ENCODE measurements around the gene CHCHD6. TPM values are rescaled to one million over a fixed set of nuclear protein-coding genes. Genes with fewer than 3 reads are reported as not detected.

Gene CHCHD6
- total RNA-seq, 4 donors from 2014 or later = 6.4 to 14.2 (median 10.3) TPM; not detected in 1

GRCh38 chr3:126732281-126733060, 28.4 kb downstream of the CHCHD6 start:
- no peak overlapping the region for H3K27ac ChIP-seq
- H3K9me3 ChIP-seq = no peaks in the 10 kb centered on the region
- H3K27me3 ChIP-seq = no peaks in the 10 kb centered on the region
- no peaks in the 10 kb centered on the region for H3K36me3 ChIP-seq
- no peak overlapping the region for H3K4me3 ChIP-seq
- no peak for DNase-seq
- intact Hi-C loops (cut with DNase I; ENCODE audit: low total_unique reads) = no loop called here
- TF ChIP-seq CTCF (IDR thresholded peaks at IDR 0.05) (no peak), POLR2A (IDR thresholded peaks at IDR 0.05) (no peak)
- no peaks in the 10 kb centered on the region for H3K4me1 ChIP-seq

- Histone ChIP-seq H3K4me1 (no peaks in the 10 kb centered on the region), H3K4me3 (no peak overlapping the region), H3K36me3 (no peaks in the 10 kb centered on the region), H3K9me3 (no peaks in the 10 kb centered on the region), H3K27me3 (no peaks in the 10 kb centered on the region), H3K27ac (no peak overlapping the region)
- intact Hi-C loops (cut with DNase I; ENCODE audit: low total_unique reads) = no loop called here
- DNase-seq = no peak
- no peak for TF ChIP-seq POLR2A (IDR thresholded peaks at IDR 0.05)
- TF ChIP-seq CTCF (IDR thresholded peaks at IDR 0.05) = no peak
Observed at GRCh38 chr3:126733061-126733430, 29.0 kb downstream of the CHCHD6 start.

GRCh38 chr3:126734106-126734723, 30.2 kb downstream of the CHCHD6 start:
- H3K4me1 ChIP-seq = no peaks in the 10 kb centered on the region
- DNase-seq = no peak
- no peaks in the 10 kb centered on the region for H3K36me3 ChIP-seq
- intact Hi-C loops (cut with DNase I; ENCODE audit: low total_unique reads) = no loop called here
- peaks cover 0 to 9% of the 10 kb centered on the region in 2 donors for H3K9me3 ChIP-seq
- H3K4me3 ChIP-seq = no peak overlapping the region
- no peak overlapping the region for H3K27ac ChIP-seq
- H3K27me3 ChIP-seq = no peaks in the 10 kb centered on the region
- TF ChIP-seq POLR2A (IDR thresholded peaks at IDR 0.05) (no peak), CTCF (IDR thresholded peaks at IDR 0.05) (no peak)

GRCh38 chr3:126737527-126737926, 33.5 kb downstream of the CHCHD6 start:
- no peaks in the 10 kb centered on the region for H3K27me3 ChIP-seq
- intact Hi-C loops (cut with DNase I; ENCODE audit: low total_unique reads) = no loop called here
- no peaks in the 10 kb centered on the region for H3K36me3 ChIP-seq
- no peak overlapping the region for H3K4me3 ChIP-seq
- no peaks in the 10 kb centered on the region for H3K4me1 ChIP-seq
- no peak for DNase-seq
- peaks cover 0 to 13% of the 10 kb centered on the region in 2 donors for H3K9me3 ChIP-seq
- TF ChIP-seq CTCF (IDR thresholded peaks at IDR 0.05) (no peak), POLR2A (IDR thresholded peaks at IDR 0.05) (no peak)
- no peak overlapping the region for H3K27ac ChIP-seq

GRCh38 chr3:126742057-126742456, 38.0 kb downstream of the CHCHD6 start:
- TF ChIP-seq POLR2A (IDR thresholded peaks at IDR 0.05) (no peak), CTCF (IDR thresholded peaks at IDR 0.05) (no peak)
- no peak for DNase-seq
- no peak overlapping the region for H3K4me3 ChIP-seq
- H3K27ac ChIP-seq = no peak overlapping the region
- H3K4me1 ChIP-seq = no peaks in the 10 kb centered on the region
- intact Hi-C loops (cut with DNase I; ENCODE audit: low total_unique reads) = no loop called here
- no peaks in the 10 kb centered on the region for H3K27me3 ChIP-seq
- peaks cover 0 to 13% of the 10 kb centered on the region in 2 donors for H3K9me3 ChIP-seq
- H3K36me3 ChIP-seq = no peaks in the 10 kb centered on the region
